HG03103 (cell line): Measurements from ENCODE around the gene KRT39.
"Not testable (repeated sequence)": the region's sequence is repeated elsewhere in the genome, so short reads cannot be mapped to it uniquely, and the experiment has no call there.

Source experiments
- ATAC-seq: cut with Tn5 transposase; IDR thresholded peaks from one replicate; pipeline ENCODE4 v1.9.1; 2021; ENCODE audit warnings: low read depth; ENCODE audit not compliant: unreplicated experiment

Gene KRT39

DNA sequence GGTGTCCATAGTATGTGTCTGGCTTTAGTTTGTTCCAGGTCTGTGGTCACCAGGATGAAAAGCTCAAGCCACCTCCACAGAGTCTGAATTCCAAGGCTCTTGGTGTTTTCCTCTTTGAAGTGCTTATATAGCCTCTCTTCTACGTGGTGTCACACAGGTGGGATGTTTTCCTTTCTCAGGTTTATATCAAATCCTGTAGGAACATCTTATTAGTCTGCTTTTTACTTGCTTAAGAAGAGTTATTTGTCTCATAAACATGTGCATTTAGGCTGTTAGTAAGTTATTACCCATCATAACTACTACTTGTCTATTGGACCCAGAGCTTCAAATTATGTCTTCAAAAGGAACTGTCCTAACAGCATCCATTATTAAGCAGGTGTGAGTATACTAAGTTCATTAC, at the start of gene KRT39:
Gene KRT39, minus strand, starts transcription at position 101 of the 400 bp plus-strand sequence. Its CDS starts 92 bp downstream, at position 9.
- no peak for ATAC-seq

DNA sequence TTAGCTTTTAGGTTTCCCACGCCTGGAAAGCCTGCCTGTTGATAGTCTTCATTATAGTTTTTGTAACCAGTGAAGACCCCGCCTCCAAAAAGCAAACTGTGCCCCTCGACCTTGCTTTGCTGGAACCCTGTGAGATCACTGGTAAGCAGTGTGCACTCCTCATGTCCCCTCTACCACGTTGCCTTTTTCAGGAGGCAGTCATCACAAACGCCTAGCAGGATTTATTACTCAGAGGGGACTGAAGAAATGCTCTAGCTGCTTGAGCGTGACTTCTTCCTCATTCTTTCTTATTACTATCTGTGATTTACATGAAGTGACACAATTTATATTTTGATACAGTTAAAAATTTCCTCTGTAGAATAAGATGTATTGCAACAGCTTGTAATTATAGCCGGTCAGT, 48.7 kb upstream of the KRT39 start:
- no peak for ATAC-seq

DNA sequence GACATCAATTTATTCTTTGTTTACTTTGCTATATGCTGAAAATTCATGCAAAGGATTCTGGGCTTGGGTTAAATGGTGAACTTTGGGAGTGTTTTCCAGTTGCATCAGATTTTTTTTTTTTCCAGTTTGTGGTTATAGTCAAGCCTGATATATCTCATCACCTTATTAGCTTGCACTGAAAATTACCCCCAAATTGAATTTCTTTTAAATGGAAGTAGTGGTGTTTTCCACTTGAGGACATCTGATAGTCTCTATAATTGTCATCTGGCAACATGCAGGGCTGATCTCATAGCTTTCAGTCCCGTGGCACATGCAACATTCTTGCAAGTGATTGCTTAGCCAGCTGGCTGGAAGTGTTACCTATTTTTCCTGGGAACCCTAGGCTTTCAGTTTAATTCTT, 46.9 kb upstream of the KRT39 start:
- ATAC-seq, result no peak

DNA sequence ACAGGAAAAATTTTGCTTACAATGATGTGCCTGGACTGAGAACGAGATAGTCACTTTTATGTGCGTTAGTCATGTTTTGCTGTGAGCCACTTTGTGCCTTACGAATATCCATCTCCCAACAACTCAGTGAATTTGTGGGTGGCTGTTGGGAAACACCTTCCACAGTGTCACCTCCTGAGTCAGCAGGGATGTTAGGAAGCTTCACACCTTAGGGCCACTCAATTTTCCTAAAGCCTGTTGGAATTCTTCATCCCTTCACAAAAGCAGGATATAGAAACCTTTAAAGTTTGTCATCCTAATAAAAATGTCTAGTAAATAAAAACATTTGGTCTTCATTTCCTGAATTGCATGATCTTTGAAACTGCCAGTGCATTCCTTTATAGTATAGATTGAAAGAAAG, 46.4 kb upstream of the KRT39 start:
- ATAC-seq, result no peak

GRCh38 chr17:41012326-41013120, 45.8 kb upstream of the KRT39 start:
- no peak for ATAC-seq

GRCh38 chr17:41010441-41010840, 43.7 kb upstream of the KRT39 start:
- no peak for ATAC-seq

- ATAC-seq, result no peak
Measured at GRCh38 chr17:41009936-41010335, 43.2 kb upstream of the KRT39 start.

DNA sequence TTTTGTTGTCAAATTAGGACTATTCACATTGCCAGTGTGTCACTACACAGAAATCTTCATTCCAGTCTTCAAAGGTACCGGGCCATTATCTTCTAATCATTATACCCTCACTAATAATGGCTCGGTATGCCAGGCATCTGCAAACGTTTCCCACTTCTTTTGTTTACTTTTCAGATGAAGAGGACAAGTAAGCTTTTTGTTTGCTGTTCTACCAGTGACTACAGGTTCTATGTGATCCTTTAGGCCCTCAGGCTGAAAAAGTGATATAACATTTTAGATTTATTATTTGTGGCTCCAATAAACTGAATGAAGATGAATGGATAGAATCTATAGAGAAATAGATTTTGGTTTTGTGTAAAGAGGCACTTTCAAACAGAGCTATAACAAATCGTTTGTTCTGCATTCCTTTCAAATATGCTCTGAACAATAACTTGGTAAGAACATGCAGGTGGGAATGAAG, 42.6 kb upstream of the KRT39 start:
- no peak for ATAC-seq

DNA sequence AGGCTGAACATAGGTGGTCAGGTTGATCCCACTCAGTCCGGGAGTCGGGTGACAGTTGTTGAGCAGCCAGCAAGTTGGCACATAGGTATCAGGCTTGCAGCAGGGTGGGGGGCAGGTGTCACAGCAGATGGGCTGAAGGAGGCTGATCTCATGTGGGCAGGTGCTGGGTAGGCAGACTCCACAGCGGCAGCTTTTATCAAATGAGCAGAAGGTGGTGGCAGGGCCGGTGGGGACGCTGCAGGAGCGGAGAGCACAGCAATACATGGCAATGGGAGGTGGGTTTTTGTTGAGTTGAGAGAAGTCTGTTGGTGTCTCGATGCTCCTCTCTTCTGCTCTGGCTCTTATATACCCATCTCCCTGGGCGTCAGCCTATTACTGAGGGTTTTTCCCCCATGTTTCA, 42.1 kb upstream of the KRT39 start, which contains the start of gene KRTAP3-1:
Gene KRTAP3-1, minus strand, starts transcription at position 318 of the 400 bp plus-strand sequence. Its CDS starts 54 bp downstream, at position 264.
- ATAC-seq, result no peak

DNA sequence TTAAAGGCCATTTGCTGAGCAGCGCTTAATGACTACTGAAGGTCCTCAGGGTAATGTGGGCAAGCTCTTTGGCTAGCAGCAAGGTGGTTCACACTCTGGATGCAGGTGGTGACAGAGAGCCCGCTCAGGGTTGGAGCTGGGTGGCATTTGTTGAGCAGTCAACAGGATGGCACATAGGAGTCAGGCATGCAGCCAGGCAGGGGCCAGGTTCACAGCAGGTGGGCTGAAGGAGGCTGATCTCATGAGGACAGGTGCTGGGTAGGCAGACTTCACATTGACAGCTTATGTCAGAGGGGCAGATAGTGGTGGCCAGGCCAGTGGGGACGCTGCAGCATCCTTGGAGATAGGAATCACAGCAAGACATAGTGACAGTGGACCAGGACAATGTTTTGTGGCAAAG, 37.6 kb upstream of the KRT39 start:
- ATAC-seq, result no peak

DNA sequence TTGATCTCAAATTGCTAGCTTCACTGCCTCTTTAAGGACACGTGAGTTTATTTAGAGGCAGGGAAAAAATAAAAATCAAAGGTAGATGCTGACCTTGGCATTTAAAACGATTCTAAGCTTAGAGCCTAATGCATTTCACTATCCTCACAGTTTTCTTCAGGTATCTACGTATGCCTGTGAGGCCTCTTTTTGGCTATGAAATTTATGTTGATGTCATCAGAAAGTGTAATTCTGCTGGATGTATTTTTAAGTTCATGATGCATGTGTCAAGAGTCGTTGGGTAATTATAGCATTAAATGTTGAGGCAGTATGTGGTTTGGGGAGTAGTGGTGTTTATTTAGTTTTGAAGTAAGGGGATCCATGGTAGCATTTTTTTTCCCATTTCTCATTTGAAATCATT, 37.2 kb upstream of the KRT39 start:
- no peak for ATAC-seq

- no peak for ATAC-seq
Measured at GRCh38 chr17:41002814-41003213, 36.1 kb upstream of the KRT39 start.

GRCh38 chr17:41001795-41002194, 35.0 kb upstream of the KRT39 start:
- ATAC-seq, result no peak

DNA sequence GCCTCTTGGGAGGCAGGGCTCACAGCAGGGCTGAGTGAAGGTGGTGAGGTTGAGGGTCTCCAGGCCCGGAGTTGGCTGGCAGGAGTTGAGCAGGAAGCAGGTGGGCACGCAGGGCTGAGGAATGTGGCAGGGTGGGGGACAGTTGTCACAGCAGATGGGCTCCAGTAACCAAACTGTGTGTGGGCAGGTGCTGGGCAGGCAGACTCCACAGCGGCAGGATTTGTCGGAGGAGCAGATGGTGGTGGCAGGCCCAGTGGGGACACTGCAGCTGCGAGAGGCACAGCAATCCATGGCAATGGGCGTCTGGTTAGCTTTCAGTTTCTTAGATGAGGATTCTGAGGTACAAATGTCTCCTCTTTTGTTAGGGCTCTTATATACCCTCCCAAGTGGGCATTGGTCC, 32.8 kb upstream of the KRT39 start, which contains the start of gene KRTAP3-2:
Gene KRTAP3-2, minus strand, starts transcription at position 344 of the 400 bp plus-strand sequence. Its CDS starts 53 bp downstream, at position 291.
- ATAC-seq, result not testable (repeated sequence)

DNA sequence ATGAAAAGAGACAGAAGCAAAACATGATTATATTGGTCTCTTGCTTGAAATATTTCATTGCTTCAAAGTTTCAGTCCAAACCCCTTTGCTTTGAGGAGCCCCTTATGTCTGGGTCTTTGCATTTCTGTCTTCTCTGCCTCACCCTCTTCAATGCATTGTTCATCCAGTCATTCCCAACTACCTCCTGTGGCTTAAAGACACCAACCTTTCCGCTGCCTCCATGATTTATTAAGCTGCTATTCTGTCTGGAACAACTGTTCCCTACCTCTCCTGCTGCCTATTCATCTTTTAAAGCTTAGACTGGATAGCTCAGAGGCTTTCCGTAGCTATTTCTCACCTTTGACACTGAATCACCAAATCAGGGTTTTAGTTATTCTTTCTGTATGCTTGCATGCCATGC, 30.6 kb upstream of the KRT39 start:
- ATAC-seq, result no peak

DNA sequence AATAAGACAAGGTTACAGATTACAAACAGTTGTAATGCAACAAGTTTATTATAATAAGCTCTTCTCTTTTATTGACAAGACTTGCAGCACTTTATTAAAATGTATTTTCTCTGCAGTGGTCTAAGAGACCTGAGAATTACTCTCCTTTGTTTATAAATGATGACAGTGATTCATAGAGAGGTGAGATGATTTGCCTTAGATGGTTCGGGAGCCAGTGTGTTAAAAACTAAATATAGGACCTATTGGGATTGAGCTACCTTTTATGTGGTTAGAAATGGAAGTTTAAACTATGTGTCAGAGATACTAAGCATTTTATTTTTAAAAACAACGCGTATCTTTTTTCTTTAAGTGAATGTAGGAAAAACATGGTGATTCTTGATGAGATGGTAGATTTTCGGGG, 30.1 kb upstream of the KRT39 start:
- no peak for ATAC-seq

- ATAC-seq, result no peak
Measured at GRCh38 chr17:40995116-40995515, 28.4 kb upstream of the KRT39 start.

DNA sequence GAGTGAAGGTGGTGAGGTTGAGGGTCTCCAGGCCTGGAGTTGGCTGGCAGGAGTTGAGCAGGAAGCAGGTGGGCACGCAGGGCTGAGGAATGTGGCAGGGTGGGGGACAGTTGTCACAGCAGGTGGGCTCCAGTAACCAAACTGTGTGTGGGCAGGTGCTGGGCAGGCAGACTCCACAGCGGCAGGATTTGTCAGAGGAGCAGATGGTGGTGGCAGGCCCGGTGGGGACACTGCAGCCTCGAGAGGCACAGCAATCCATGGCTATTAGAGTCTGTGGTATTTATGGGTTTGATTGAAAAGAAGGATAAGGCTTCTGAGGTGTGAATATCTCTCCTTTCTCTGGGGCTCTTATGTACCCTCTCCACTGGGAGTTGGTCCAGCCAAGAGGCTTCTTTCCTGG, 27.1 kb upstream of the KRT39 start, which contains the start of gene KRTAP3-3:
Gene KRTAP3-3, minus strand, starts transcription at position 326 of the 400 bp plus-strand sequence. Its CDS starts 67 bp downstream, at position 259.
- ATAC-seq, result no peak

- no peak for ATAC-seq
Measured at GRCh38 chr17:40993084-40993483, 26.3 kb upstream of the KRT39 start.

GRCh38 chr17:40992666-40993065, 25.9 kb upstream of the KRT39 start:
- no peak for ATAC-seq

DNA sequence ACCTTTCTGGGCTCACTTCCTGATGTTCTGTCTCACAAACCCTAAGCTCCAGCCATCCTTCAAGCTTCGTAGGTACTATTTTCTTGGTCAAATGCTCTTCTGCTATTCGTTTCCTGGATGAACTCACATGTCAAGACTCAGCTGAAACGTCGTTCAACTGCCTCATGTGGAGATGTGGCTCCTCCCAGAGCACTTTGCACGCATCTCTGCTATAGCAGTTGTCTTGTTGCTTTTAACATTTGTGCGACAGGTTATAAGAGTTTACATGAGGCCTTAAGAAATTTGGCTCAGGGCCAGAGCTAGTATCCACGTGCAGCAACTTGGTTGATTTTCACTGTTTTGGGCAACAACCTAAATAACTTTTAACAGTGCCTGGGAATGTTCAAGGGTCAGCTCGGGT, 20.2 kb upstream of the KRT39 start:
- no peak for ATAC-seq

- ATAC-seq, result no peak
Measured at GRCh38 chr17:40984226-40984625, 17.5 kb upstream of the KRT39 start, which contains the start of gene KRT40. Gene KRT40 (minus strand): TSS chr17:40984326. CDS start chr17:40984273, 53 bp downstream.
